WERI-Rb-1 (cell line): ENCODE results near the gene DHTKD1.

Experiments used
- DNase-seq: peaks from one replicate; pipeline ENCODE4 v3.0.0-alpha.2; 2020
- H3K27ac ChIP-seq: fragments of 250-450 bp; sonication (Bioruptor Pico); 2 replicates; pipeline ENCODE4 v1.5.1; 2020; ENCODE audit warnings: mild to moderate bottlenecking, moderate library complexity
- H3K27me3 ChIP-seq: fragments of 250-450 bp; sonication (Bioruptor Pico); 2 replicates; pipeline ENCODE4 v1.5.1; 2021; ENCODE audit warnings: mild to moderate bottlenecking, low read depth, moderate library complexity; ENCODE audit not compliant: insufficient read depth, severe bottlenecking
- H3K36me3 ChIP-seq: fragments of 250-450 bp; sonication (Bioruptor Pico); 2 replicates; pipeline ENCODE4 v1.5.1; 2020; ENCODE audit warnings: mild to moderate bottlenecking, moderate library complexity
- H3K4me3 ChIP-seq: 2 replicates; pipeline ENCODE4 v1.5.1; 2011; ENCODE audit warnings: low read depth, mild to moderate bottlenecking, control low read depth, low read length
- H3K9me3 ChIP-seq: fragments of 250-450 bp; sonication (Bioruptor Pico); 2 replicates; pipeline ENCODE4 v1.5.1; 2021; ENCODE audit warnings: mild to moderate bottlenecking, moderate library complexity; ENCODE audit not compliant: severe bottlenecking
- TF ChIP-seq, protein P1 (sequence below): IDR thresholded peaks from 2 replicates; pipeline ENCODE4 v1.5.1; 2011; ENCODE audit warnings: low read depth, mild to moderate bottlenecking, control low read depth, inconsistent platforms, low read length

DHTKD1 gene

DNA sequence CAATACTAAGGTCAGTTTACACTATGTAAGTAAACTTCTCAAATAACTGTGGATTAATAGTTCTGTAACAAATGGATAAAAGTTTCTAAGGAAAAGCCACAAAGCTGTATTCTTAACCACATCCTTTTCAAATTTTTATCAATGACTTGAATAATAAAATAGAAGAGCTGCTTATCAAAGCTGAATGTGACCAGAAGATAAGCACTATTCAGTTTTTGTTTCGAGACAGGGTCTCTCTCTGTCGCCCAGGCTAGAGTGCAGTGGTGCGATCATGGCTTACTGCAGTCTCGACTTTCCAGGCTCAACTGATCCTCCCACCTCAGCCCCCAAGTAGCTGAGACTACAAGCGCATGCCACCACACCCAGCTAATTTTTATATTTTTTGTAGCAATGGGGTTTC, 43.2 kb upstream of the DHTKD1 start:
- Histone ChIP-seq H3K4me3 (no peak overlapping the region), H3K9me3 (no peaks in the 10 kb centered on the region), H3K27ac (no peak overlapping the region), H3K27me3 (no peaks in the 10 kb centered on the region), H3K36me3 (peaks cover 8% of the 10 kb centered on the region; the same call in 1 of the 2 replicates)
- no peak for DNase-seq
- TF ChIP-seq, protein P1, sequence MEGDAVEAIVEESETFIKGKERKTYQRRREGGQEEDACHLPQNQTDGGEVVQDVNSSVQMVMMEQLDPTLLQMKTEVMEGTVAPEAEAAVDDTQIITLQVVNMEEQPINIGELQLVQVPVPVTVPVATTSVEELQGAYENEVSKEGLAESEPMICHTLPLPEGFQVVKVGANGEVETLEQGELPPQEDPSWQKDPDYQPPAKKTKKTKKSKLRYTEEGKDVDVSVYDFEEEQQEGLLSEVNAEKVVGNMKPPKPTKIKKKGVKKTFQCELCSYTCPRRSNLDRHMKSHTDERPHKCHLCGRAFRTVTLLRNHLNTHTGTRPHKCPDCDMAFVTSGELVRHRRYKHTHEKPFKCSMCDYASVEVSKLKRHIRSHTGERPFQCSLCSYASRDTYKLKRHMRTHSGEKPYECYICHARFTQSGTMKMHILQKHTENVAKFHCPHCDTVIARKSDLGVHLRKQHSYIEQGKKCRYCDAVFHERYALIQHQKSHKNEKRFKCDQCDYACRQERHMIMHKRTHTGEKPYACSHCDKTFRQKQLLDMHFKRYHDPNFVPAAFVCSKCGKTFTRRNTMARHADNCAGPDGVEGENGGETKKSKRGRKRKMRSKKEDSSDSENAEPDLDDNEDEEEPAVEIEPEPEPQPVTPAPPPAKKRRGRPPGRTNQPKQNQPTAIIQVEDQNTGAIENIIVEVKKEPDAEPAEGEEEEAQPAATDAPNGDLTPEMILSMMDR = no peak

DNA sequence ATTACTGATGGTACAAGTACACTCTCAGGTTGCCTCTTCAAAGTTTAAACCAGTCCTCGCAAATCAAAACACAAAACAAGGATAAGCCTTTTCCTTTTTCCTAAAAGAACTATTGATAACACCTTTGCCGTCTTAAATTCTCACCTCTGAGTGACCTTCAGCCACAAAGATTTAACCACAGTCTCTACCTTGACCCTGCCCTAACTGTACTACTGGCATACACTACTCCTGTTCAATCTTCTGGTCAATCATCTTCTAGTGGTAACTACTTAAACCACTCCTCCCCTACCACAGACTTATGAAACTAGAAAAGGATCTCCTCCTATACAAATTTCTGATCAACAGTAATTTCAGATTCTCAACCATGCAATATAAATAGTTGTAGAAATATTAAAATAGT, 41.2 kb upstream of the DHTKD1 start:
- H3K27ac ChIP-seq = no peak overlapping the region
- no peaks in the 10 kb centered on the region for H3K27me3 ChIP-seq
- no peaks in the 10 kb centered on the region for H3K9me3 ChIP-seq
- H3K4me3 ChIP-seq = no peak overlapping the region
- no peak for DNase-seq
- TF ChIP-seq, protein P1 = no peak
- H3K36me3 ChIP-seq = peaks cover 8% of the 10 kb centered on the region; the same call in 1 of the 2 replicates

DNA sequence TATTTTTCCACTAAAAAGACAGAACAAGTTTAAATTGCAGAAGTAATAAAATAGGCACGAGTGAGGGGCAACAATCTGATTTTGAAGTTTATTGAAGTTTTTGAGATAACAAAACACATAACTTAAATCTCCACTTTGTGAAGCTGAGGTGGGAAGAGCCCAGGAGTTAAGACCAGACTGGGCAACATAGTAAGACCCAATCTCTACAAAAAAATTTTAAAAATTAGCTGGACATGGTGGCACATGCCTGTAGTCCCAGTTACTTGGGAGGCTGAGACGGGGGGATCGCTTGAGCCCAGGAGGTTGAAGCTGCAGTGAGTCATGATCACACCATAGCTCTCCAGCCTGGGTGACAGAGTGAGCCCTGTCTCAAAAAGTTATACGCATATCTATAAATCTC, 37.4 kb upstream of the DHTKD1 start:
- H3K27me3 ChIP-seq = no peaks in the 10 kb centered on the region
- H3K27ac ChIP-seq = no peak overlapping the region
- no peak overlapping the region for H3K4me3 ChIP-seq
- H3K9me3 ChIP-seq = no peaks in the 10 kb centered on the region
- DNase-seq = no peak
- TF ChIP-seq, protein P1 = no peak
- H3K36me3 ChIP-seq = peaks cover 13% of the 10 kb centered on the region

GRCh38 chr10:12036073-12036655, 32.6 kb upstream of the DHTKD1 start:
- no peaks in the 10 kb centered on the region for H3K9me3 ChIP-seq
- DNase-seq = no peak
- H3K36me3 ChIP-seq = peaks cover 6% of the 10 kb centered on the region
- H3K27me3 ChIP-seq = no peaks in the 10 kb centered on the region
- TF ChIP-seq, protein P1 = no peak
- no peak overlapping the region for H3K27ac ChIP-seq
- H3K4me3 ChIP-seq = no peak overlapping the region

DNA sequence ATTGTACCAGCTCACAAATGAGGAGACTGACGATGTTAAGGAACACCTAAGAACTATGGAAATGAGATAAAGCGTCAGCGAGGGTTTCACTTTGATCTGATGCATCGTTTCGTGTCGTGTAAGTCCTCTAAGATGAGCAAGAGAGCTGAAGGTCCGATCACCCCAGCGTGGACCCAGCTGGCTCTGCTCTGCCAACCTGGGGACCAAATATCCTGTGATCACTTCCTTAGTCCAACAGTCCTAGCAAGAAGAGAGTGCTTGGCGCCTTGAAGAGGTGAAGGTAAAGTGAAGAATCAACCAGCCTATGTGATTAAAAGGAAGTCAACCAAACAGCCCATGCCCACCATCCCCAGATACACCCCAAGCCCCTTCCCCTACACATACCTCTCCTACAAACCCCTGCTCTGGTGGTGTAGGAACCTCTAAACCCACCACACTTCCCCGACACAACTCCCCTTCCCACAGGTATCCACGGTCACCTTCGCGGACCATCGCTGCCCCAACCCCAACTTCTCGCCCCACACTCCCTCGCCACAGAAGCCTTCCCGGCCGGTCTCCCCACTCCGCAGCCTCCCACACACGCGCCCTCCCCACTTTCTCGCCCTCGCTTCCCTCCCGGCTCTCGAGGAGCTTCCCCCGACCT, 26.9 kb upstream of the DHTKD1 start:
- H3K36me3 ChIP-seq = no peaks in the 10 kb centered on the region
- no peaks in the 10 kb centered on the region for H3K27me3 ChIP-seq
- H3K4me3 ChIP-seq = peak overlapping the region; percentile 93
- no peak for DNase-seq
- H3K9me3 ChIP-seq = no peaks in the 10 kb centered on the region
- TF ChIP-seq, protein P1 = no peak
- peak overlapping the region; percentile 99 for H3K27ac ChIP-seq

- peak; percentile 13 for DNase-seq
- H3K9me3 ChIP-seq = no peaks in the 10 kb centered on the region
- TF ChIP-seq, protein P1 = no peak
- peak overlapping the region; percentile 93 for H3K4me3 ChIP-seq
- no peaks in the 10 kb centered on the region for H3K36me3 ChIP-seq
- H3K27ac ChIP-seq = peak overlapping the region; percentile 99
- H3K27me3 ChIP-seq = no peaks in the 10 kb centered on the region
Observed at GRCh38 chr10:12042409-12042796, 26.4 kb upstream of the DHTKD1 start.
